ENCODE results near the gene VASN. TPM values are rescaled to one million over a fixed set of nuclear protein-coding genes. Genes with fewer than 3 reads are reported as not detected.

The VASN gene
- 228 and 251 TPM in 2 replicates for total RNA-seq

DNA sequence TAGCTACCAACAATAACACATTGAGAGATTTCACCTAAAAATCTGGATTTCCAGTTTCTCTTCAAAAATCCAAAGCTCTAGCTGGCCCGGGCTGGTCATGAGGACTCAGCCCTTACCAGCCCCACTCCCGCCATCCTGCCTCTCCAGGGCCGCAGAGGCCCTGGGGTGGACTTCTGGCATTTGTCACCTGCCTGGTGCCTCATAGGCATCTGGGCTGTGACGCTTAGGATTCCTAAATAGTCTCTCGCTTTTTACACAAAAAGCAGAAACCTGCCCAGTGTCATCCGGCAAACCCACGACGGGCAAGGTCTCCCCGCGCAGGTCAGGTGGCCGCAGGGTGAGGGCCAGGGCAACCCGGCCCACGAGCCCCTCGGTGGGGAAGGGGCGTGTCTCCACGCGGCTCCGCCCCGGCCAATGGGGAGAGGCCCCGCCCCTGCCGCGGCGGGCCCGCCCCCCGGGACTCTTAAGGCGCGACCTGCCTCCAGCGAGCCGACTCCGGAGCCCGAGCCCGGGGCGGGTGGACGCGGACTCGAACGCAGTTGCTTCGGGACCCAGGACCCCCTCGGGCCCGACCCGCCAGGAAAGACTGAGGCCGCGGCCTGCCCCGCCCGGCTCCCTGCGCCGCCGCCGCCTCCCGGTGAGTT lies at the start of gene VASN:
Gene VASN, plus strand, starts transcription at position 492 of the 644 bp plus-strand sequence. CDS start 9,030 bp downstream, outside the sequence.

DNA sequence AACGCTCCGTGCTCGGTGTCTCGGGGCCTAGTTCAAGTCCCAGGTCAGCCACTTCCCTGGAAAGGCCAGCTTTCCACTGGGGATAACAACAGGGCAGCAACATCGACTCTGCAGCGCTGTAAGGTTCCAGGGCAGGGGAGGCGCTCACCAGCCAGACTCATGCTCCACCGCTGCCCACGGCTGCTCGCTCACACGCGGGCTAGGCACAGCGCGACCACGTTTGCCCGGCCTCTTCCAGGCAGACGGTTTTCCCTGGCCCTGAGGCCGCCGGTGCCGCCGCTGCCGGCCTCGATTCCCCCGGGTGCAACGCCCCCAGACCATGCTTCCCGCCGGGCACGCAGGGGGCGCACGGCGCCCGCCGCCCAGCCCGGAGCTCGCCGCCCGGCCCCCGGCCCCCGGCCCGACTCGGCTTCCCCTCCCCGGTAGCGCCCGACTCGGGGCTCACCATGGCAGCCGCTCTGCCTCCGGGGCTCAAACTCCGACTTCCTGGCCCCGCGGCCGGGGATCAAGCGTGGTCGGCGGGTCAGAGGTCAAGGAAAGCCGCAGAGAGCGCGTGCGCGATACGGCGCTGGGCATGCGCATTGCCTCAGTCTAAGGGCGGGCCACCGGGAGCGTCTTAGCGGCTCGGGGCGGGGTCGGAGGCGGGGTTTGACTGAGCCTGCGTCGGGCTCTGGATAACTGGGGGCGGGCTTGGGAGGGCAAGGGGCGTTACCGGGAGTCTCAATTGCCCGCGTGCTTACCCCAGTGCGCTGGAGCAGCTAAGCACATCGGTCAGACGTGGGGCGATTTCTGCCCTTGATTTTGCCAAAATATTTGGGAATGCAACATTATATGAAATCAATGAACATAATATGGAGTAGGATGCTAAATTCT lies 20.6 kb upstream of the VASN start, which contains the start of gene PAM16:
Gene PAM16, minus strand, starts transcription at position 535 of the 873 bp plus-strand sequence. Its CDS starts 87 bp downstream, at position 448.

DNA sequence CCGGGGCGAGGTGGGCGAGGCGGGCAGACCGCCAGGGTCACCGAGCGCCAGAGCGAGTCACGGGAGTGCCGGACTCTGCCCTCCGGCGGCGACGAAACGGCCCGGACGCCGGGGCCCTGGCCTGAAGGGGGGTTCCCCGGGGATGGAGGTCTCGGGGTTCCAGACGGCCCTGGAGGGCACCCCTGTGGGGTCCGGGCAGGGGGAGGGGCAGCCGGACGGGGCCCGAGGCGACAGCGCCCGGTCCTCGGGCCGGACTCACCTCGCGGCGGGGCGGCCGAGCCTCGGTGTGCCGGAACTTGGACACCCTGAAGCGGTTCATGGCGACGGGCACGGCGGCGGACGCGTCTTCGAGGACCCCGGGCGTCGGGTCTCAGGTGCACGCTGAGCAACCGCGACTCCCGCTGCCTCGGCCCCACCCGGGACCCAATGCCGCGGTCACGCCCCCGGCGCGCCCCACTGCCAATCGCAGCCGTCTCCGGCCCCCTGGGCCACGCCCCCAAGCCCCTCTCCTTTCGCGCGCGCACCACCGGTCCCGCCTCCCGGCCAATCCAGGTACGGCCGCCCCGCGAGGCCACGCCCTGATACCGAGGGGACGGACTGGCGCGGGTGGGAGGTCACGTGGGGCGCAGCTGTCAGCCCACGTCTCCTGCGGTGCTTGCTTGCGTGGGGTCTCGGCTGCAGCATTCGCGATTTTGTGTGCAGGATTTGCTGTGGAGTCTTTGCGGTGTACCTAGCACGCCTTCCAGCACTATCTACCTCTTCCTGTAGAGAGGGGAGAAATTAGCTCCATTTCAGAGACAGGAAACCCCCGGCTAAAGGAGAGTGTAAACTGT lies 44.8 kb downstream of the VASN start, which contains the start of gene CORO7:
Gene CORO7, minus strand, starts transcription at position 397 of the 833 bp plus-strand sequence. Its CDS starts 78 bp downstream, at position 319.

DNA sequence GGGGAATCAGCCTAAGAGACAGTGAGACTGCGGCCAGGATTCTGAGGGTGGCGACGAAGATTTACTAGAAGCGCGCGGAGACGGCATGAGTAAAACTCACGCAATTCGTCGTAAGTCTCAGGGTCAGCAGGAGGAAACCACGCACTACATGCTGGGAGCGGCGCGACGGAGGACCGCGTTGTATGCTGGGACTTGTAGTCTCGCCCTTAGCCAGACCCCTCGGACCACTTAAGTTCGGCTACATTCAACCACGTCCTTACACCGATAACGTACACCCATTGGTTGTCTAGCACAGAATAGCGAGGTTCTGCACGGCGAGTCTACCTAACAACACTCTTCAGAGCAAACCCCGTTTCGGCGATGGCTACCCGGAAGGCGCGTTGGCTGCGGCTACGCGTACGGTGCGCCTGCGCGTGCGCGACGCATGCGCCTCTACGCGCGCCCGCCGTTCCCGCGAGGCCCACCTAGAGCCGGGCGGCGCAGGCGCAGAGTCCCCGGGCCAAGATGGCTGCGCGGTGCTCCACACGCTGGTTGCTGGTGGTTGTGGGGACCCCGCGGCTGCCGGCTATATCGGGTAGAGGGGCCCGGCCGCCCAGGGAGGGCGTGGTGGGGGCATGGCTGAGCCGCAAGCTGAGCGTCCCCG lies 53.9 kb downstream of the VASN start, which contains the start of gene DNAJA3:
Gene DNAJA3, plus strand, starts transcription at position 491 of the 643 bp plus-strand sequence. Its CDS starts 14 bp downstream, at position 505.

Small RNA genes within 50 kb of the gene (small RNA-seq; reads per million reads assigned to genes)
- not detected for gene AC012676.2

Other genes starting within 250 kb of the VASN start
- gene SRL, start 129.8 kb upstream of the VASN start, total RNA-seq = 0.12 and 0.16 TPM in 2 replicates
- gene TFAP4, start 98.8 kb upstream of the VASN start, total RNA-seq = 10.9 and 13.5 TPM in 2 replicates
- gene GLIS2, start 55.8 kb upstream of the VASN start, total RNA-seq = 6.0 and 6.6 TPM in 2 replicates
- 12.5 and 15.5 TPM in 2 replicates for gene PAM16, start 20.5 kb upstream of the VASN start, total RNA-seq
- gene CORO7, start 44.7 kb downstream of the VASN start, total RNA-seq = 23.7 and 26.1 TPM in 2 replicates
- 42.5 and 43.4 TPM in 2 replicates for gene DNAJA3, start 54.0 kb downstream of the VASN start, total RNA-seq
- gene NMRAL1, start 102.8 kb downstream of the VASN start, total RNA-seq = 65.2 and 67.0 TPM in 2 replicates
- gene HMOX2, start 104.5 kb downstream of the VASN start, total RNA-seq = 32.4 and 36.0 TPM in 2 replicates
- 17.8 and 18.5 TPM in 2 replicates for gene CDIP1, start 166.9 kb downstream of the VASN start, total RNA-seq
- under 0.01 and 0.12 TPM in 2 replicates for gene C16orf96, start 184.5 kb downstream of the VASN start, total RNA-seq
- 8.5 and 13.6 TPM in 2 replicates for gene UBALD1, start 243.0 kb downstream of the VASN start, total RNA-seq